GM18511 (cell line): ENCODE results near the gene CUX1.
A peak's percentile ranks its signal among the peaks of the same experiment; 100 is the strongest.
"Not testable (repeated sequence)": the region's sequence is repeated elsewhere in the genome, so short reads cannot be mapped to it uniquely, and the experiment has no call there.

ENCODE experiments used
- ATAC-seq: cut with Tn5 transposase; IDR thresholded peaks from one replicate; pipeline ENCODE4 v1.9.1; 2021; ENCODE audit warnings: mild to moderate bottlenecking, moderate library complexity; ENCODE audit not compliant: unreplicated experiment

The CUX1 gene

DNA sequence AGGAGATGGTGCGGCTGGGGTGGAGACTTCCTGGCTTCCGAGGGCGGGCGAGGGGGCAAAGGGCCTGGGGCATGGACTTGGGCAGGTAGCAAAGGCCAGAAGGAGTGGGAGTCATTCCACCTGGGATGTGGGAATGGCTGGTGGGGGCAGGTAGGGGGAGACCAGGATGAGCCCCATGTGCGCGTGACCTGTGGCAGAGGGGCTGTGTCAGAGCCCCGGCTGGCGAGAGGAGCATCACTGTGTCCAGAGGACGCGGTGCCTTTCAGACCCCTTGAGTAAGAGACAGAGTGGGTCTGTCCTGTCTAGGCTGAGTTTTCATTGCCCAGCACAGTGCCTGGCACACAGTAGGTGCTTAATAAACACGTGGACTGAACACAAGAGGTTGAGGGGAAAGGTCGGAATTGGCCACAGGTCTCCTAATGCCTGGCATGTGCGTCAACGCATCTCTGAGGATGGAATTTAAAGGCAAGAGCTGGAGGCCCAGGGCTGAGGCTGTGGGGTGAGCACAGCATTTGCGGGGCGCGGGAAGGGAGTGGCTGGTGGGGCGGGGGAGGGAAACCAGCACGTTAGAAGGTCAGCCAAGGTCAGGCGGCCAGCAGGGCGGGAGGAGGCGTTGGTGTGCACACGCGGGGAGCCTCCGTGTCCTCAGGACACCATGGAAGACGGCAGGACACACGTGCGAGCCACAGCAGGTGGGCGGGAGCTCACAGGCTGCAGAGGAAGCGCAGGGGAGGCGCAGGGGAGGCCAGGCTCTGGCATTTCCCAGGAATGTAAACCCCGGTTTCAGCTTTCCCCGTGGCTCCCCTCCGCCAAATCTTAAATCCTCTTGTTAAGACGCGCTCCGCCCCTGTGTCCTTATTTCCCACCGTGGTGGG lies 51.8 kb downstream of the CUX1 start:
- ATAC-seq: no peak

- ATAC-seq: no peak
These were observed 52.5 kb downstream of the CUX1 start for GRCh38 chr7:101869901-101870290.

GRCh38 chr7:101870361-101871062 lies 53.1 kb downstream of the CUX1 start:
- no peak for ATAC-seq

GRCh38 chr7:101871351-101871750 lies 53.9 kb downstream of the CUX1 start:
- no peak for ATAC-seq

- no peak for ATAC-seq
These were observed 56.6 kb downstream of the CUX1 start for GRCh38 chr7:101874028-101874427.

DNA sequence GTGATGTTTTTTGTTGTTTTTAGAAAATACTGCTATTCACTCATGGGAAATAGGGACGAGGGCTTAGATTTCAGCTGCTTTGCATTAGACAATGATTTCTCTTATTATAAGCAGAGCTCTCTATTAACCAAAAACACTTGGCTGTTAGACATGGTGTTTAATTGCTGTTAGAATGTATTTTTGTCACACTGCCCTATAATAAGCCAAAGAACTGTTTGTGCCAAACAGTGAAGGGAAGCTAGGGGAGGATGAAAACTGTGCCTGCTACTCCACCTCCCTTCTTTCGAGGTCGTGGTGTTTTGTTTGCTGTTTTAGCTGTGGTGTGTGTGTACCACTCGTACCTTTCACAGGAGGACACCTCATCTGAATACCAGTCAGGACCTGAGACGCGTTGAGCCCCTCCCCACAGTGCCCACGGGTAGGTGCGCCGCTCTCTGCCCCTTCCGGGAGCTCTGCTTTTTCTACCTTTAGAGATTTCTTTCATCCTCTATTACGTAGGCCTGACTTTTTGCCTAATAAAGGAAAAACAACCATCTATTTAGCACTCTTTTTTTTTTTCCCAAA lies 57.9 kb downstream of the CUX1 start:
- no peak for ATAC-seq

- ATAC-seq: no peak
These were observed 60.6 kb downstream of the CUX1 start for GRCh38 chr7:101877882-101878591.

DNA sequence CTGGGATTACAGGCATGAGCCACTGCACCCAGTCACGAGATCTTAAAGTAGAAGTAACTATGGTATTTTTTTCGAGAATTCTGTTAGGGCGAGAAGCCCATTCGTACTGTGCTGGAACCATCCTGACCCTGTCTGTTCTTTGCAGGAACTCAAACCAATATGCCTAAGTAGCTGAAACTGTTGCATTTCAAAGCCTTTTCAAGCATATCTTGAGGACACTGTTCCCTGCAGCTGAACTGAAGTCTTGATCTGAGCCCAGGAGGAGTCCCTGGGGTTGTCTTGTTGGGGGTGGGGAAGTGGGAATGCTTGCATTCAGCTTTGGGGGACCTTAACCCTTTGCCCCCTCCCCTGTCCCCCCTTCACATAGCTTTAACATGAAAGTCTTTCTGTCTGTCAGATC lies 61.5 kb downstream of the CUX1 start:
- ATAC-seq: no peak

GRCh38 chr7:101879565-101879964 lies 62.1 kb downstream of the CUX1 start:
- no peak for ATAC-seq

GRCh38 chr7:101880282-101881054 lies 63.0 kb downstream of the CUX1 start:
- no peak for ATAC-seq

- ATAC-seq: no peak
These were observed 64.6 kb downstream of the CUX1 start for GRCh38 chr7:101882005-101882421.

DNA sequence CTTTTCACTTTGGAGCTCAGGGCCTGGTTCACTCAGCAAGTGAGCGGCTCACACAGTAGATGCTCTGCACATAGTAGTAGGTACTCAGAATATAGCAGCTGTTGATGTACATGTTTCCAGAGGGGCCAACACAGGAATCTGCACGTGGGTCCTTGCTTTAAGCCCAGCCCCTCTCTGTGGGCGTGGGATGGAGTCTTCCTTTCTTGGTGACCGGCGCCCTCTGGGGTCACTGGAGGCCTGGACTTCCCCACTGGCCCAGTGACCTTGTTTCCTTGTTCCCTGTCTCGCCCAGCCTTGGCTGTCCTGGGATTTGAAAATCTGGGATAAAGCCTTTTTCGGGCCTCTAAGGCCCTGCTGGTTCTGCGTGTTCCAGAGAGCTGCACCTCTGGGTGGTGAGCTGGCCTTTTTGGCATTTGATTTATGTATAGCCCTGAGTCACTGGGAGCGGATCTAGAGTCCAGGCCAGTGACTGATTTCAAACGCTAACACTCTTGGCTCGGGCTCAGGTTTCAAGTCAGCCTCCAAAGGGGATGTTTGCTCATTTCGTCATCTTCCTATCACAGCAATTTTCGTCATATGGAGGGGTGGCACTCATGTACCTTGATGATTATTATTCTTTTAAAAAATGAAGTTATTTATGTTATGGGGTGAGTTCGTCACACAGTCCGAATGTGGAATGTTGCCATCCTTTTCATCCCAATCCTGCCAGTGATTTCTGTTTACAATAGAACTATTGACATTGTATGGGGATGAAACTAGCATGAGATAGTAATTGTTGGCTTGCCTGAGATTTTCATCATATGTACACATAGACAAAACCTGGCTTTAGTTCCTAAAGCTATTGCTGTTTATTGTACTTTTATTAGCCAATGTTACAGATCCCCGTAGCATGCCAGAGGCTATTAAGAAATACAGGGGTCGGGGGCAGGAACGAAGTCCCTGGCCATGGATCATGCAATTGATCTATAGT lies 65.5 kb downstream of the CUX1 start:
- no peak for ATAC-seq

DNA sequence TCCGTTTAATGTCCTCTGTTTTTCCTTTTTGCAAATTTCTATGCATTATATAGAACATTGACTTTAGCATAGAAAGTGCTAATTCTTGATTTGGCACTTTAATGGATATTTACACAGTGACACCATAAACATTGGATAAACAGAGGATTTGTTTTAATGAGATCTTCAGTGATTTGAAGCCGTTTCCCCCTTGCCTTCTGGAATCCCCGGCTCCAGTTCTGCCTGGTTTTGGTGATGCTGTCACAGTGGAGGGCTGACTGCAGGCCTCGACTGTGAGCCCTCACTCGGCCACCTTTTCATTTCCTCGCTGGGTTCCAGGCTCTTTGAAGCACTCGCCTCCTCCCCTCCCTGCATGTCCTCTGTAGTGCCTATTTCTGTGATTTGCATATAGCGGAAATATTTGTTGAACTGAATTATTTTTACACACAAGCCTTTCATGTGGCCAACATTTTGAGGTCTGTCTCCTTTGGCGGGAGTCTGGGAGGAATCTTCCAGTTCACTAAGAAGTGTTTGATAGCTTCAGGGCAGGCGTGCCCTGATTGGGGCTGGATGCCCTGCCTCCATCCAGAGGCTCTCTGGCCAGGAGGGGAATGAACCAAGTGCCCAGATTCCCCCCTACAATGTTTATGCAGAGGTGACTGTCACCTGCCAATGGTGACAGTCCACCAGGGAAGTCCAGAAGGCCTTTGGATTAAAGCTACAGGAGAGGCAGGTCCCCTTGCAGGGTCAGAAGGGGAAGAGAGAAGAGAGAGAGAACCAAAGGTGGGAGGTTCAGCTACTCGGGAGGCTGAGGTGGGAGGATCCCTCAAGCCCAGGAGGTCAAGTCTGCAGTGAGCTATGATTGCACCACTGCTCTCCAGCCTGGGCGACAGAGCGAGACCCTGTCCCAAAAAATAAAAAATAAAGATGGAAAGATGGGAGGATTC lies 67.5 kb downstream of the CUX1 start:
- ATAC-seq: peak; percentile 78

GRCh38 chr7:101885597-101885955 lies 68.2 kb downstream of the CUX1 start:
- ATAC-seq: no peak

DNA sequence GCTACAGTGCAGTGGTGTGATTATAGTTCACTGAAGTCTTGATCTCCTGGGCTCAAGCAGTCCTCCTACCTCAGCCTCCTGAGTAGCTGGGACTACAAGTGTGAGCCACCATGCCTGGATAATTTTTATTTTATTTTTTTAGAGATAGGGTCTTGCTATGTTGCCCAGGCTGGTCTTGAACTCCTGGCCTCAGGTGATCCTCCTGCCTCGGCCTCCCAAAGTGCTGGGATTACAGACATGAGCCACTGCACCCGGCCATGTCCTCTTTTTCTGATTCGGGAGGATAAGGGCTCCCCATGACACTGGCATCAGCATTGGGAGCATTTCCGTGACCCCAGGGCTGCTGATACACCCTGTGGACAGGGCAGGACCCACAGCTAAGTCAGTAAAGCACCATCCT lies 69.9 kb downstream of the CUX1 start:
- ATAC-seq: not testable (repeated sequence)

DNA sequence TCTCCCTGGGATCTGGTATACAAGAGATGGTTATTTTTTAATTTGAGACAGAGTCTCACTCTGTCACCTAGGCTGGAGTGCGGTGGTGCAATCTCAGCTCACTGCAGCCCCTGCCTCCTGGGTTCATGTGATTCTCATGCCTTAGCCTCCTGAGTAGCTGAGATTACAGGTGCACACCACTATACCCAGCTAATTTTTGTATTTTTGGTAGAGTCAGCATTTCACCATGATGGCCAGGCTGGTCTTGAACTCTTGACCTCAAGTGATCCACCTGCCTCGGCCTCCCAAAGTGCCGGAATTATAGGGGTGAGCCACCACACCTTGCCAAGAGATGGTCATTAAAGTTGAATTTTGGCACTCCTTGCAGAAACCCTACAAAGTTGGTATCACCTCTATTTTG lies 71.1 kb downstream of the CUX1 start:
- not testable (repeated sequence) for ATAC-seq

GRCh38 chr7:101890749-101891523 lies 73.5 kb downstream of the CUX1 start:
- ATAC-seq: no peak
